GM12892 (cell line): Measurements from ENCODE around the gene AOC1.

Experiments
- POLR2A ChIP-seq: IDR thresholded peaks from 2 replicates; pipeline ENCODE4 v1.6.1; 2011; ENCODE audit warnings: low read depth, low read length, control low read depth
- POLR2AphosphoS5 ChIP-seq: IDR thresholded peaks from 2 replicates; pipeline ENCODE4 v1.6.1; 2011; ENCODE audit warnings: low read depth, low read length, control low read depth
- TAF1 ChIP-seq: IDR thresholded peaks from 2 replicates; pipeline ENCODE4 v1.6.1; 2011; ENCODE audit warnings: low read depth, mild to moderate bottlenecking, control low read depth, low read length, borderline replicate concordance

- TF ChIP-seq POLR2A = no peak
- TF ChIP-seq POLR2AphosphoS5 = no peak
- no peak for TF ChIP-seq TAF1
Observed at GRCh38 chr7:150852371-150852905, at the start of gene AOC1.
